Neural progenitor cell (in vitro differentiated cells): ENCODE measurements around the gene EFCAB10.

Source experiments
- CTCF ChIP-seq: fragments of 200-600 bp; sonication (generic); IDR thresholded peaks from 2 replicates; pipeline ENCODE4 v1.5.1; 2017; ENCODE audit warnings: antibody characterized with exemption, mild to moderate bottlenecking
- EZH2 ChIP-seq: fragments of 200-600 bp; sonication (generic); IDR thresholded peaks from 2 replicates; pipeline ENCODE4 v1.6.1; 2017; ENCODE audit warnings: antibody characterized with exemption, mild to moderate bottlenecking, moderate library complexity

GRCh38 chr7:105614341-105614840 lies 33.1 kb upstream of the EFCAB10 start:
- TF ChIP-seq EZH2 = no peak
- TF ChIP-seq CTCF = no peak
